ENCODE results near the gene SAMD4A. TPM values are rescaled to one million over a fixed set of nuclear protein-coding genes. Genes with fewer than 3 reads are reported as not detected.

The SAMD4A gene
- total RNA-seq, 2 experiments from 2014 or later, result 0.06 to 1.0 TPM

DNA sequence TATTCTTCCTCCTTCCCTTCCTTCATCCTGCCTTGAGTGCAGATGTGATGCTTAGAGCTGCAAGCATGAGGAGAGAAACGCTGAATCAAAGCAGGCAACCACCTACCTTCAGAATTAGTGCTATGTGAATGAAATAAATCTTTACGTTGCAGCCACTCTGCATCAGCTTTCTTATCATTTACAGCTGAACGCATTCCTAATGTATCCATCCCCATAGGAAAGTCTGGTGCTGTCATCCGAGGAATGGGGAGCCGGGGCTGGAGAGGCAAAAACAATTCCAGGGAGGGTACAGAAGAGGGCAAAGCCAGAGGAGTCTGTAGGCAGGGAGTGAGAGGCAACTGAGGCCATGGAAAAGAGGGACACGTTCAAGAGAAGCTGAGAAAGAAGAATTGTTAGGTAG, 245.7 kb downstream of the SAMD4A start:
- Histone ChIP-seq H2AFZ (ENCODE audit: low read length) (no peak overlapping the region), H3K36me3 (ENCODE audit: insufficient read depth, low read length) (no peaks in the 10 kb centered on the region), H3K9me2 (ENCODE audit: insufficient read depth, low read length) (no peaks in the 10 kb centered on the region), H4K20me1 (ENCODE audit: insufficient read depth, low read length) (no peaks in the 10 kb centered on the region), H3K79me2 (ENCODE audit: insufficient read depth, low read depth, low read length) (no peaks in the 10 kb centered on the region), H3K4me2 (ENCODE audit: low read length) (no peak overlapping the region), H3K4me3 (ENCODE audit: low read depth, low read length, poor library complexity, severe bottlenecking) (no peak overlapping the region), H3K27ac (ENCODE audit: low read depth, low read length, poor library complexity, severe bottlenecking) (no peak overlapping the region), H3K9me3 (ENCODE audit: low read length) (no peaks in the 10 kb centered on the region), H3K4me1 (ENCODE audit: insufficient read depth, low read length, poor library complexity, severe bottlenecking) (no peaks in the 10 kb centered on the region)
- no TSS peak for BruUV-seq (replicated peaks)
- DNase-seq (ENCODE audit: low spot score), result no peak
- TF ChIP-seq, protein P1, sequence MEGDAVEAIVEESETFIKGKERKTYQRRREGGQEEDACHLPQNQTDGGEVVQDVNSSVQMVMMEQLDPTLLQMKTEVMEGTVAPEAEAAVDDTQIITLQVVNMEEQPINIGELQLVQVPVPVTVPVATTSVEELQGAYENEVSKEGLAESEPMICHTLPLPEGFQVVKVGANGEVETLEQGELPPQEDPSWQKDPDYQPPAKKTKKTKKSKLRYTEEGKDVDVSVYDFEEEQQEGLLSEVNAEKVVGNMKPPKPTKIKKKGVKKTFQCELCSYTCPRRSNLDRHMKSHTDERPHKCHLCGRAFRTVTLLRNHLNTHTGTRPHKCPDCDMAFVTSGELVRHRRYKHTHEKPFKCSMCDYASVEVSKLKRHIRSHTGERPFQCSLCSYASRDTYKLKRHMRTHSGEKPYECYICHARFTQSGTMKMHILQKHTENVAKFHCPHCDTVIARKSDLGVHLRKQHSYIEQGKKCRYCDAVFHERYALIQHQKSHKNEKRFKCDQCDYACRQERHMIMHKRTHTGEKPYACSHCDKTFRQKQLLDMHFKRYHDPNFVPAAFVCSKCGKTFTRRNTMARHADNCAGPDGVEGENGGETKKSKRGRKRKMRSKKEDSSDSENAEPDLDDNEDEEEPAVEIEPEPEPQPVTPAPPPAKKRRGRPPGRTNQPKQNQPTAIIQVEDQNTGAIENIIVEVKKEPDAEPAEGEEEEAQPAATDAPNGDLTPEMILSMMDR (conservative IDR thresholded peaks at IDR 0.05; ENCODE audit: low read length), result no peak
- no peak for TF ChIP-seq EZH2phosphoT487 (IDR thresholded peaks at IDR 0.05; ENCODE audit: borderline replicate concordance, low read depth, low read length)
- intact Hi-C loops (cut with micrococcal nuclease; ENCODE audit: unreplicated experiment), result no loop called here
- POLR2A ChIA-PET, result no interaction called here
- CTCF ChIA-PET (ENCODE audit: unreplicated experiment), result no interaction called here

DNA sequence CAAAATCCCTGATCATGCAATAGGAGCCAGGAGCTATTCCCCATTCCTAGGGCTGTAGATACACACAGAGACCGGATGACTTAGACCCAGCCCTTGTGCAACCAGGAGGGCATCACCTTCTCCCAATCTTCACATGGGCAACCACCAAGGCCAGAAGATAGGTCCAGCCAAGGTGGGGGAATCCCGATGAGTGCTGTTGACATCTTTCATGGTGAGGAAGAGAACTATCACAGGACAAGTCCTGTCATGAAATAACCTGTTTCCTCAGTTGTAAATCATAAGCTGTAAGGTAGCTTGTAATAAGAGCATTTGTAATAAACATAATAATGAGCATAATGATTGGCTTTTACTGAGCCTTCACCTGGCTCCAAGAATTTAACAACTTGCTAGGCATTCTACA, 246.2 kb downstream of the SAMD4A start:
- DNase-seq (ENCODE audit: low spot score), result no peak
- no peak for TF ChIP-seq EZH2phosphoT487 (IDR thresholded peaks at IDR 0.05; ENCODE audit: borderline replicate concordance, low read depth, low read length)
- TF ChIP-seq, protein P1 (conservative IDR thresholded peaks at IDR 0.05; ENCODE audit: low read length), result no peak
- no peak overlapping the region for H3K4me3 ChIP-seq (ENCODE audit: low read depth, low read length, poor library complexity, severe bottlenecking)
- ChIA-PET CTCF (ENCODE audit: unreplicated experiment) (interaction anchor here (0.8 kb wide), 1 partner anchor 18 kb away, joined by 3 read pairs; no protein-coding TSS in a partner anchor), POLR2A (no interaction called here)
- H4K20me1 ChIP-seq (ENCODE audit: insufficient read depth, low read length), result no peaks in the 10 kb centered on the region
- H3K9me3 ChIP-seq (ENCODE audit: low read length), result no peaks in the 10 kb centered on the region
- intact Hi-C loops (cut with micrococcal nuclease; ENCODE audit: unreplicated experiment), result no loop called here
- no peaks in the 10 kb centered on the region for H3K4me1 ChIP-seq (ENCODE audit: insufficient read depth, low read length, poor library complexity, severe bottlenecking)
- no peak overlapping the region for H2AFZ ChIP-seq (ENCODE audit: low read length)
- no peaks in the 10 kb centered on the region for H3K36me3 ChIP-seq (ENCODE audit: insufficient read depth, low read length)
- no peak overlapping the region for H3K4me2 ChIP-seq (ENCODE audit: low read length)
- H3K9me2 ChIP-seq (ENCODE audit: insufficient read depth, low read length), result no peaks in the 10 kb centered on the region
- BruUV-seq (replicated peaks), result no TSS peak
- H3K27ac ChIP-seq (ENCODE audit: low read depth, low read length, poor library complexity, severe bottlenecking), result no peak overlapping the region
- H3K79me2 ChIP-seq (ENCODE audit: insufficient read depth, low read depth, low read length), result no peaks in the 10 kb centered on the region

DNA sequence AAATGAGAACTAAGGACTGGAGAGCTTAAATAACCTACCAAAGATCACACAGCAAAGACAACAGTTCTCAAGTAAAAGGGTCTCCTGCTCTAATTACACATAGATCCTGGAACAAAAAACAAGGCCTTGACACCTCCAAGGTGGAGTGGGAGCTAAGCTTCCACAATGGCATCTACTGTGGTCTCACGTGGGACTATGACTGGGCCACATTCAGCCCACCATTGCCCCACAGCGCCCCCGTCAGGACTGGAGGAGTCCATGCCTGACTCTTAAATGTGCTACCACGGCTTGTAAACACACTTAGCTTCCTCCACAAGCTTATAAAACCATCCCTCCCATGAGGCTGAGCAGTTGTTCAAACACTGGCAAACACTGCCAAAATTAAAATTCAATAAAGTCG, 247.1 kb downstream of the SAMD4A start:
- TF ChIP-seq EZH2phosphoT487 (IDR thresholded peaks at IDR 0.05; ENCODE audit: borderline replicate concordance, low read depth, low read length), result no peak
- TF ChIP-seq, protein P1 (conservative IDR thresholded peaks at IDR 0.05; ENCODE audit: low read length), result peak; percentile 74
- Histone ChIP-seq H3K9me2 (ENCODE audit: insufficient read depth, low read length) (no peaks in the 10 kb centered on the region), H3K9me3 (ENCODE audit: low read length) (no peaks in the 10 kb centered on the region), H3K27ac (ENCODE audit: low read depth, low read length, poor library complexity, severe bottlenecking) (no peak overlapping the region), H3K4me2 (ENCODE audit: low read length) (no peak overlapping the region), H4K20me1 (ENCODE audit: insufficient read depth, low read length) (no peaks in the 10 kb centered on the region), H3K4me1 (ENCODE audit: insufficient read depth, low read length, poor library complexity, severe bottlenecking) (no peaks in the 10 kb centered on the region), H3K79me2 (ENCODE audit: insufficient read depth, low read depth, low read length) (no peaks in the 10 kb centered on the region), H3K4me3 (ENCODE audit: low read depth, low read length, poor library complexity, severe bottlenecking) (no peak overlapping the region), H2AFZ (ENCODE audit: low read length) (peak overlapping the region; percentile 60; the same call in 1 of the 2 replicates), H3K36me3 (ENCODE audit: insufficient read depth, low read length) (no peaks in the 10 kb centered on the region)
- no TSS peak for BruUV-seq (replicated peaks)
- intact Hi-C loops (cut with micrococcal nuclease; ENCODE audit: unreplicated experiment), result no loop called here
- DNase-seq (ENCODE audit: low spot score), result peak; percentile 35
- POLR2A ChIA-PET, result interaction anchor here (0.6 kb wide), 2 partner anchors 149 to 157 kb away, joined by 3 read pairs; no protein-coding TSS in a partner anchor
- CTCF ChIA-PET (ENCODE audit: unreplicated experiment), result interaction anchor here (0.8 kb wide), 1 partner anchor 19 kb away, joined by 3 read pairs; no protein-coding TSS in a partner anchor
